Activated naive CD4-positive, alpha-beta T cell treated with anti-CD3 and anti-CD28 coated beads for 36 hours (primary cell): ENCODE data around the gene RETNLB. TPM values are rescaled to one million over a fixed set of nuclear protein-coding genes. Genes with fewer than 3 reads are reported as not detected.

Source experiments
- CTCF ChIA-PET: fragments of 350-600 bp; sonication (Branson Sonifier 250); formaldehyde crosslinking; loops from one replicate; lab custom pipeline; 2021; ENCODE audit warnings: antibody characterized with exemption; lab: Charles Lee
- DNase-seq: peaks from one replicate; pipeline ENCODE4 v3.0.0-alpha.2; 2020
- H3K27ac Mint-ChIP-seq: one replicate; pipeline ENCODE4 v1.8.0; 2021; ENCODE audit warnings: mild to moderate bottlenecking, mixed read lengths
- H3K27me3 Mint-ChIP-seq: one replicate; pipeline ENCODE4 v1.8.0; 2021; ENCODE audit warnings: low read depth, mixed read lengths
- H3K36me3 Mint-ChIP-seq: one replicate; pipeline ENCODE4 v1.8.0; 2021; ENCODE audit warnings: low read depth, mixed read lengths
- H3K4me1 Mint-ChIP-seq: one replicate; pipeline ENCODE4 v1.8.0; 2021; ENCODE audit warnings: low read depth, mixed read lengths
- H3K4me3 Mint-ChIP-seq: one replicate; pipeline ENCODE4 v1.8.0; 2021; ENCODE audit warnings: mild to moderate bottlenecking, moderate library complexity, mixed read lengths
- H3K9me3 Mint-ChIP-seq: one replicate; pipeline ENCODE4 v1.8.0; 2021; ENCODE audit warnings: mixed read lengths
- intact Hi-C: fragments of 100-400 bp; cut with micrococcal nuclease; formaldehyde crosslinking; loops from one replicate; pipeline ENCODE4 v1.15.1; 2023
- total RNA-seq, 2 experiments: library from RNA; stranded (reverse); gene quantifications; one replicate each; pipeline ENCODE4 v1.2.3, GENCODE V29; 2021

Gene RETNLB, protein sequence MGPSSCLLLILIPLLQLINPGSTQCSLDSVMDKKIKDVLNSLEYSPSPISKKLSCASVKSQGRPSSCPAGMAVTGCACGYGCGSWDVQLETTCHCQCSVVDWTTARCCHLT
- not detected for total RNA-seq

DNA sequence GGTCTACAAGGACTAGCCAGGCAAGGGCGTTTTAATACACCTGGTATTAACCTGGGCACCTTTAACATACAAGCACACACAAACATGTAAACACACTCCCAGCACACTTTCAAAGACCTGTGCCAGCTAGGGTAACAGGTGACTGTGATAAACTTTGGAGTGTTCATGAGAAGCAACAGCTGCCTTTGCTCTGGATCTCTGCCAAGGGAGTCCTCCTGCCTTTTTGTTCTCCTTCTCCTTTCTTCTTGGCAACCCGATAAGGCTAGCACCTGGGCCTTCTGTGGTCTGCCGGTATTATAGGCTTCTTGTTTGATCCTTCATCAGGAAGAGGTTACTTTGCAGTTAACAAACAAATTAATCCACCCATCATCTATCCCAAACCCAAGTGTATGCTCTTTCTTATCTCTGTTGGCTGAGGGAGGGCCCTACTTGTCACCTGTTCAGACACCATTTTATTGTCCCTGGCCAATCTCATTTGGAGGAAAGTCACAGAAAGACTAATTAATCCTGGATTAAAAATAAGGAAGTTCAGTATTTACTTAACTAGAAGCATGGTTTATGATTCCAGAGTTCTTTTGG lies at the start of gene RETNLB:
TSS of gene RETNLB (minus strand) at position 7 of the 579 bp plus-strand sequence. CDS start 225 bp downstream, outside the sequence.
- intact Hi-C loops, result no loop called here
- Mint-ChIP-seq H3K27ac (no peak within 1 kb of the TSS), H3K4me1 (peaks cover 5% of the 10 kb centered on the region), H3K9me3 (no peaks in the 10 kb centered on the region), H3K4me3 (no peak within 1 kb of the TSS), H3K36me3 (no peaks in the 10 kb centered on the region), H3K27me3 (no peaks in the 10 kb centered on the region)
- no peak for DNase-seq
- CTCF ChIA-PET, result no interaction called here

GRCh38 chr3:108806316-108806715 lies 49.1 kb upstream of the RETNLB start:
- intact Hi-C loops, result loop anchor here (1.0 kb wide), 1 partner anchor 29 kb away; no protein-coding TSS in a partner anchor
- Mint-ChIP-seq H3K27ac (peak overlapping the region; percentile 22), H3K4me3 (no peak overlapping the region), H3K9me3 (peaks cover 2% of the 10 kb centered on the region), H3K27me3 (no peaks in the 10 kb centered on the region), H3K36me3 (peaks cover 1% of the 10 kb centered on the region), H3K4me1 (peaks cover 17% of the 10 kb centered on the region)
- DNase-seq, result peak; percentile 26
- CTCF ChIA-PET, result interaction anchor here (0.6 to 1.9 kb wide), 4 partner anchors 12 to 635 kb away, joined by 3 to 7 read pairs (median 4); no protein-coding TSS in a partner anchor

DNA sequence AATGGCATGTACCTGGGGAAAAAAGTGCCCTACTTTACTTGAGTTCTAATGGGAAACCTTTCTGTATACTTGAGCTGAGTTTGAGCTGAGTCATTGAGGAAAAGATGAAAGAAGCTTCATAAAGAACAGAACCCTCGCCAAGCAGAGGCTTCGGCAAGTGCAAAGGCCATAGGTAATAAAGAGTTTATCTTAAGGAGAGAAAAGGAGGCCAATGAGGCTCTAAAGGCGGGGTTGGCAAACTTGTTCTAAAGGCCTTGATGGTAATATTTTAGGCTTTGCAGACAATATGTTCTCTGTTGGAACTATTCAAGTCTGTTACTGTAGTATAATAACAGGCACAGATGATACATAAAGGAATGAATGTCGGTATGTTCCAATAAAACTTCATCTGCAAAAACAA lies 47.8 kb upstream of the RETNLB start:
- H3K9me3 Mint-ChIP-seq, result peaks cover 2% of the 10 kb centered on the region
- H3K4me1 Mint-ChIP-seq, result peaks cover 17% of the 10 kb centered on the region
- CTCF ChIA-PET, result interaction anchor here (0.6 to 1.7 kb wide), 2 partner anchors 14 to 144 kb away, joined by 3 to 7 read pairs; no protein-coding TSS in a partner anchor
- no peak overlapping the region for H3K4me3 Mint-ChIP-seq
- no peak overlapping the region for H3K27ac Mint-ChIP-seq
- DNase-seq, result no peak
- no peaks in the 10 kb centered on the region for H3K27me3 Mint-ChIP-seq
- intact Hi-C loops, result no loop called here
- H3K36me3 Mint-ChIP-seq, result peaks cover 1% of the 10 kb centered on the region

- Mint-ChIP-seq H3K4me3 (no peak overlapping the region), H3K27ac (no peak overlapping the region), H3K4me1 (peaks cover 17% of the 10 kb centered on the region), H3K9me3 (peaks cover 2% of the 10 kb centered on the region), H3K36me3 (peaks cover 1% of the 10 kb centered on the region), H3K27me3 (no peaks in the 10 kb centered on the region)
- no peak for DNase-seq
- CTCF ChIA-PET, result interaction anchor here (1.7 kb wide), 1 partner anchor 14 kb away, joined by 7 read pairs; no protein-coding TSS in a partner anchor
- intact Hi-C loops, result no loop called here
Observed at GRCh38 chr3:108804437-108804836, 47.2 kb upstream of the RETNLB start.

- Mint-ChIP-seq H3K9me3 (no peaks in the 10 kb centered on the region), H3K4me3 (no peak overlapping the region), H3K4me1 (no peaks in the 10 kb centered on the region), H3K36me3 (no peaks in the 10 kb centered on the region), H3K27me3 (no peaks in the 10 kb centered on the region), H3K27ac (no peak overlapping the region)
- CTCF ChIA-PET, result interaction anchor here (1.0 to 1.1 kb wide), 2 partner anchors 11 to 126 kb away, joined by 3 to 4 read pairs; no protein-coding TSS in a partner anchor
- intact Hi-C loops, result no loop called here
- DNase-seq, result no peak
Observed at GRCh38 chr3:108791473-108791872, 34.3 kb upstream of the RETNLB start.

GRCh38 chr3:108780235-108780634 lies 23.0 kb upstream of the RETNLB start:
- H3K27me3 Mint-ChIP-seq, result no peaks in the 10 kb centered on the region
- H3K36me3 Mint-ChIP-seq, result no peaks in the 10 kb centered on the region
- CTCF ChIA-PET, result interaction anchor here (0.9 kb wide), 1 partner anchor 12 kb away, joined by 4 read pairs; no protein-coding TSS in a partner anchor
- no peaks in the 10 kb centered on the region for H3K9me3 Mint-ChIP-seq
- intact Hi-C loops, result no loop called here
- H3K4me1 Mint-ChIP-seq, result peaks cover 38% of the 10 kb centered on the region
- peak; percentile 53 for DNase-seq
- no peak overlapping the region for H3K4me3 Mint-ChIP-seq
- H3K27ac Mint-ChIP-seq, result no peak overlapping the region

DNA sequence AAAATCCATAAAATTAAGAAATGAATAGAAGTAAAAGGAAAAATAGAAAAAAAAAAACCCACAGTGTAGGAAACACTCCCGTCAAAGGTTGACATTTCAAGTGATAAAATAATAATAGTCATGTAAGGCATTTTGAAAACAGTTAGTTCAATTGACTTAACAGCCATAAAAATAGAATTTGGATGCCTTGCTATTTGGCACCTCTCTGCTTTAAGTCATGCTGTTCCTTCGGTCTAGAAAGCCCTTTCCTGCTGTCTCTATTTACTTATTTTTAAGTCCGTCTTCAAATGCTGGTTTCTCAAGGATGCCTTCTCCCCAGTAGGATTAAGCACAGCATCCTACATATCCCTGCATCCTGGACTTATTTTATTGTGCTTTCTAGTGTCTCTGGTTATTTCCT lies 22.3 kb upstream of the RETNLB start:
- Mint-ChIP-seq H3K27ac (no peak overlapping the region), H3K4me1 (peaks cover 38% of the 10 kb centered on the region), H3K27me3 (no peaks in the 10 kb centered on the region), H3K4me3 (no peak overlapping the region), H3K36me3 (no peaks in the 10 kb centered on the region), H3K9me3 (no peaks in the 10 kb centered on the region)
- CTCF ChIA-PET, result interaction anchor here (0.6 to 0.8 kb wide), 2 partner anchors 38 to 189 kb away, joined by 3 to 4 read pairs; no protein-coding TSS in a partner anchor
- intact Hi-C loops, result no loop called here
- DNase-seq, result no peak

DNA sequence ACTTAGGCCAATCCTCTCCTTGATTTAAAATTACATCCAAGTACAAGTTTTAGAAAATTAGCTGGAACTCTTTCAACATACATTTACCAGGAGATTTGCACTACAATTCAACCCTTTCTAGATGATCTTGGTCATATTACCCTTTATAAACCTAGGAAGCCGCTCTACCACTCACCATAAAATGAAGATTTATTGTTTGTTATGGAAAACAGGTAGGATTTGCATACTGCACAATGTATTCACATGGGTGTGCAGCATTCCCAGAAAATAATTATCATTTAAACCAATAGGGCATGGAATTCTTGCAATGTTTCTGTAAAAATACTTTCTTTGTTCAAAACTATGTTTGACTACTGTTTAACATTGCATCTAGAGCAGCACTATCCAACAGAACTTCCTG lies 18.4 kb upstream of the RETNLB start:
- H3K36me3 Mint-ChIP-seq, result peaks cover 1% of the 10 kb centered on the region
- H3K27ac Mint-ChIP-seq, result no peak overlapping the region
- H3K9me3 Mint-ChIP-seq, result no peaks in the 10 kb centered on the region
- intact Hi-C loops, result no loop called here
- peaks cover 37% of the 10 kb centered on the region for H3K4me1 Mint-ChIP-seq
- no peak for DNase-seq
- CTCF ChIA-PET, result interaction anchor here (0.6 kb wide), 1 partner anchor 201 kb away, joined by 3 read pairs; no protein-coding TSS in a partner anchor
- H3K27me3 Mint-ChIP-seq, result no peaks in the 10 kb centered on the region
- H3K4me3 Mint-ChIP-seq, result no peak overlapping the region

- CTCF ChIA-PET, result no interaction called here
- intact Hi-C loops, result no loop called here
- peaks cover 4% of the 10 kb centered on the region for H3K4me1 Mint-ChIP-seq
- no peak overlapping the region for H3K4me3 Mint-ChIP-seq
- H3K27ac Mint-ChIP-seq, result no peak overlapping the region
- DNase-seq, result no peak
- no peaks in the 10 kb centered on the region for H3K27me3 Mint-ChIP-seq
- H3K36me3 Mint-ChIP-seq, result no peaks in the 10 kb centered on the region
- H3K9me3 Mint-ChIP-seq, result no peaks in the 10 kb centered on the region
Observed at GRCh38 chr3:108767253-108767652, 10.0 kb upstream of the RETNLB start.

DNA sequence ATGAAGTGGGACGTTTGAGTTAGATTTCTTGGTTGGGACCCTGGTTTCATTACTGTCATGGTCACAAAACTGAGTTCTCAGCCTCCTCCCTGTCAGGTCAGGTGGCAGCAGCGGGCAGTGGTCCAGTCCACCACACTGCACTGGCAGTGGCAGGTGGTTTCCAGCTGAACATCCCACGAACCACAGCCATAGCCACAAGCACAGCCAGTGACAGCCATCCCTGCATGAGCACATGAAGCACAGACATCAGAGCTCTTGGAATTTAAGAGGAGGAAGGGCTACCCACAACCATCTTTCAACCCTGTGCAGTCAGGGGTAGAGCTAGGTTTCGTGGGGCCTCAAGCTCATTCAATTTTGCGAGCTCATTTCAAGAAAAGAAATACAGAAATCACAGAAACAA lies 1.5 kb downstream of the RETNLB start:
- intact Hi-C loops, result no loop called here
- no peaks in the 10 kb centered on the region for H3K27me3 Mint-ChIP-seq
- no peaks in the 10 kb centered on the region for H3K9me3 Mint-ChIP-seq
- H3K36me3 Mint-ChIP-seq, result no peaks in the 10 kb centered on the region
- CTCF ChIA-PET, result interaction anchor here (1.0 to 1.4 kb wide), 2 partner anchors 63 to 159 kb away, joined by 3 to 6 read pairs; no protein-coding TSS in a partner anchor
- no peak for DNase-seq
- H3K4me3 Mint-ChIP-seq, result no peak overlapping the region
- H3K4me1 Mint-ChIP-seq, result peaks cover 5% of the 10 kb centered on the region
- no peak overlapping the region for H3K27ac Mint-ChIP-seq

DNA sequence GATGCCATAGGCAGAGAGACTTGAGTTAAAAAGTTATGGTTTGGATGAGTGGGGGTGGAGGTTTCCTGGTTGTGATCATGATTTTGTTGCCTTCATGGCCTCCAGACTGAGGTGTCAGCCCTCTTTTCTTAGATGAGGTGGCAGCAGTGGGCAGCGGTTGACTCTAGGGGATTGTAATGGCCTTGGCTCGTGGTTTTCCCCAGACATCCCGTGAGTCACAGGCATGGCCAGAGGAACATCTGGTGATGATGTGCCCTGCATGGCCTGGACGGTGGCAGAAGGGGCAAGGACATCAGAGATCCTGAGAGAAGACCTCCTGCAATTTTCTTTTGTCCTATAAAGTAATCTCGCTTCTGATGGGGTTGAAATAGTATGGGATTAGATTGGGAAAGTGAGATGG lies 12.4 kb downstream of the RETNLB start:
- CTCF ChIA-PET, result no interaction called here
- no peak overlapping the region for H3K27ac Mint-ChIP-seq
- H3K9me3 Mint-ChIP-seq, result peaks cover 2% of the 10 kb centered on the region
- intact Hi-C loops, result no loop called here
- no peaks in the 10 kb centered on the region for H3K36me3 Mint-ChIP-seq
- H3K4me3 Mint-ChIP-seq, result no peak overlapping the region
- no peaks in the 10 kb centered on the region for H3K27me3 Mint-ChIP-seq
- DNase-seq, result no peak
- H3K4me1 Mint-ChIP-seq, result no peaks in the 10 kb centered on the region

- Mint-ChIP-seq H3K27me3 (no peaks in the 10 kb centered on the region), H3K4me3 (no peak overlapping the region), H3K27ac (no peak overlapping the region), H3K36me3 (no peaks in the 10 kb centered on the region), H3K9me3 (peaks cover 2% of the 10 kb centered on the region), H3K4me1 (no peaks in the 10 kb centered on the region)
- DNase-seq, result no peak
- CTCF ChIA-PET, result no interaction called here
- intact Hi-C loops, result no loop called here
Observed at GRCh38 chr3:108742929-108743328, 14.3 kb downstream of the RETNLB start.

DNA sequence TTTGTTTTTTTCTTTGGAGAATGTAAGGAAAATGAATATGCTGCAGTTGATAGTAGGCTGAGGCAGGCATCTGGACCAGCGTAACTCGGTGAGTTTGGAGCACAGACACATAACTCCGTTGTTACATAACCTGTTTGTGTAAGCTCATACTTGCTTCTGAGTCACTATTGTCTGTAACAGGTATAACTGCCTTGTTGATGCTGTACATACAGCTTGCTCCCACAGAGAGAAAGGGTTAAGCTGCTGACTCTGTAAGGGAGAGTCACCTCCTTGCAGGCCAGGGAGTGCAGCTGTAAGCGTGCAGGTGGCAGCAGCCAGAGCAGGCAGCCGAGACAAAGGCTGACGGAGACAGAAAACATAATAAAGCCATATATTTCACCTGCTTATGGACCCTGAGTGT lies 20.4 kb downstream of the RETNLB start:
- intact Hi-C loops, result no loop called here
- Mint-ChIP-seq H3K27ac (no peak overlapping the region), H3K36me3 (no peaks in the 10 kb centered on the region), H3K4me3 (no peak overlapping the region), H3K9me3 (no peaks in the 10 kb centered on the region), H3K4me1 (no peaks in the 10 kb centered on the region), H3K27me3 (no peaks in the 10 kb centered on the region)
- CTCF ChIA-PET, result interaction anchor here (0.6 kb wide), 1 partner anchor 85 kb away, joined by 3 read pairs; no protein-coding TSS in a partner anchor
- no peak for DNase-seq
